LNCAP (cell line): Measurements from ENCODE around the gene CCDC85C.

Source experiments
- CTCF ChIP-seq: fragments of 450-650 bp; IDR thresholded peaks from 2 replicates; pipeline ENCODE4 v1.5.1; 2017; ENCODE audit warnings: mild to moderate bottlenecking

CCDC85C gene

GRCh38 chr14:99570544-99571302, 33.3 kb downstream of the CCDC85C start:
- no peak for TF ChIP-seq CTCF

GRCh38 chr14:99569725-99570543, 34.1 kb downstream of the CCDC85C start:
- TF ChIP-seq CTCF = no peak

- no peak for TF ChIP-seq CTCF
Measured at GRCh38 chr14:99568567-99569560, 35.1 kb downstream of the CCDC85C start.

GRCh38 chr14:99566390-99567354, 37.3 kb downstream of the CCDC85C start:
- TF ChIP-seq CTCF = no peak

GRCh38 chr14:99566009-99566389, 38.0 kb downstream of the CCDC85C start:
- no peak for TF ChIP-seq CTCF

GRCh38 chr14:99565383-99565782, 38.6 kb downstream of the CCDC85C start:
- TF ChIP-seq CTCF = no peak
